ENCODE data around the gene CXorf51B.
"Not testable (repeated sequence)": the region's sequence is repeated elsewhere in the genome, so short reads cannot be mapped to it uniquely, and the experiment has no call there.

CXorf51B gene

GRCh38 chrX:146809471-146809870 is at the start of gene CXorf51B:
Gene CXorf51B, plus strand, starts transcription at chrX:146809771. Its CDS starts 21 bp downstream, at chrX:146809792.
- not testable (repeated sequence) for DNase-seq

- DNase-seq: not testable (repeated sequence)
Measured at GRCh38 chrX:146814644-146815043, 5.1 kb downstream of the CXorf51B start, which contains the start of gene CXorf51A. Gene CXorf51A, minus strand, starts transcription at chrX:146814744. Its CDS starts 21 bp downstream, at chrX:146814723.

- no peak for DNase-seq
Measured at GRCh38 chrX:146831994-146832393, 22.4 kb downstream of the CXorf51B start.

GRCh38 chrX:146854281-146854680 is 44.7 kb downstream of the CXorf51B start:
- DNase-seq: no peak

Data from CD4-positive, alpha-beta T cell treated with Interleukin-6 for 4 hours (primary cell).